Pancreas (tissue), 10 donors: ENCODE results near the gene SULF2. TPM values are rescaled to one million over a fixed set of nuclear protein-coding genes. Genes with fewer than 3 reads are reported as not detected.
A peak's percentile ranks its signal among the peaks of the same experiment; 100 is the strongest.

ENCODE experiments used
- ATAC-seq, 4 donors: fragments of 200-7000 bp; cut with Tn5 transposase; one replicate each; pipeline versions ENCODE4 v1.8.0 to v1.9.1; 2020; ENCODE audit warnings: mild to moderate bottlenecking in 4 of 4, moderate library complexity in 4 of 4
- DNase-seq, 6 donors: peaks; one replicate each; pipeline ENCODE4 v3.0.0-alpha.2; 2020
- FAIRE-seq: peaks from 2 replicates; lab custom pipeline; 2012; peaks lifted over from hg19 to GRCh38; lab: Jason Lieb, UNC
- H3K27ac ChIP-seq, 4 donors: fragments of 200-600 bp; sonication (generic); 1 replicate in 3 of 4; 2 replicates in 1 of 4; pipeline versions ENCODE4 v1.5.0 to v1.8.0; 2020
- H3K27me3 ChIP-seq, 4 donors: fragments of 200-600 bp; one replicate each; pipeline ENCODE4 v1.8.0; 2021
- H3K36me3 ChIP-seq, 3 donors: fragments of 200-600 bp; sonication (generic) in 1 of 3; one replicate each; pipeline versions ENCODE4 v1.5.0 to v1.8.0; 2020 to 2021
- H3K4me1 ChIP-seq, 3 donors: fragments of 200-600 bp; one replicate each; pipeline ENCODE4 v1.8.0; 2021
- H3K4me3 ChIP-seq, 4 donors: fragments of 200-600 bp; sonication (generic) in 2 of 4; one replicate each; pipeline versions ENCODE4 v1.5.0 to v1.8.0; 2020 to 2021
- H3K9me3 ChIP-seq, 4 donors: fragments of 200-600 bp; one replicate each; pipeline ENCODE4 v1.8.0; 2021
- WGBS, 2 donors: extraction: QIAGEN DNeasy Blood & Tissue Kit; methylation state at CpG; one replicate each; pipeline ENCODE4 v1.1.7; 2013; 5-methylcytosine and 5-hydroxymethylcytosine counted together
- intact Hi-C, 3 donors: fragments of 100-400 bp; cut with DNase I; formaldehyde crosslinking; loops; one replicate each; pipeline versions ENCODE4 v1.11.1 to v1.14.2; 2022
- polyA plus RNA-seq, 2 donors: library from polyadenylated mRNA; stranded (reverse); fragments of 200-250 nt; gene quantifications; one replicate each; pipeline ENCODE4 v1.2.3, GENCODE V29; 2013
- total RNA-seq, 6 donors: library from RNA; stranded (reverse); fragmentation: NEBNext Ultra II Directional in 4 of 6; extraction: Animal tissue kit (Norgen Biotek cat#: 25700) in 4 of 6; gene quantifications; one replicate each; pipeline versions ENCODE4 v1.2.1 to v1.2.4, GENCODE V29; 2021 to 2023
- TF ChIP-seq, protein P1 (sequence below), 4 donors: fragments of 200-600 bp; sonication (generic) in 3 of 4; IDR thresholded peaks; one replicate each; pipeline versions ENCODE4 v1.5.0 to v1.8.0; 2021; ENCODE audit warnings: antibody characterized with exemption in 4 of 4
- donor health status: healthy with polysubstance abuse.
- donor health status: DM: no; HTN: no; CAD: no; lungs with moderate emphysema.
- donor health status: DM: no; HTN: no; CAD: no.
- donor health status: control.
- donor health status: control.
- donor health status: Bipolar disorder and iron deficiency.
- donor health status: DM: yes; HTN: yes; CAD: no.
- donor health status: DM: no; HTN: no; CAD: no.
- donor health status: DM: no; HTN: no; CAD: no.
- donor health status: DM: yes; HTN: yes; CAD: no.

SULF2 gene
- total and polyA plus RNA-seq, 8 donors, result 4.5 to 41.7 (median 9.2) TPM

DNA sequence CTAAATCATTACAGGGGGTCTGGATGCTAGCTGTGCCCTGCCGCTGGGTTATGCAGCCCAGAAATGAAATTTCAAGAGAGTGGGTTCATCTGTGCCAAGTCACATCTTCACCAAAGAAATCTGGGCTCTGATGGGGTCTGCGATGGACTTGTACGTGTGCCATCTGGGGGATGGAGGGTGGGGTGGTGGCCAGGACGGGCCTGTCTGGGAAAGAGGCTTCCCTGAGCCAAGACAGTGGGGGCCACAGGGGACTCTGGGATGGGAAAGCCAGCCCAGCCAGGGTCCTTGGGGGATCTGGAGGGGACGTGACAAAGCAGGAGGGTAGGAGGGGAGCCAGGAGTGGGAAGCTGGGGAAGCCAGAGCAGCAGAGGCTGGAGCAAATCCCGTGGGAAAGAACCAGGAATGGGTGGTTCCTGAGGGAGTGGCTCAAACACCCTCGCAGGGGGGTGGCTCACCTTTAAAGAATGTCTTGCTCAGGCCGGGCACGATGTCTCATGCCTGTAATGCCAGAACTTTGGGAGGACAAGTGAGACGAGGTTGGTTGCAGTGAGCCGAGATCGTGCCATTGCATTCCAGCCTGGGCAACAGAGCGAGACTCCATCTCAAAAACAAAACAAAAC is 36.3 kb upstream of the SULF2 start:
- FAIRE-seq (no peak), DNase-seq (no peak), ATAC-seq (no peak)
- H3K27me3 ChIP-seq, result no peaks in the 10 kb centered on the region
- no peaks in the 10 kb centered on the region for H3K9me3 ChIP-seq
- WGBS, 2 donors, result 44 to 48% methylated on average over 13 of the region's 13 CpGs
- no peaks in the 10 kb centered on the region for H3K4me1 ChIP-seq
- H3K4me3 ChIP-seq, result no peak overlapping the region
- H3K27ac ChIP-seq, result no peak overlapping the region
- TF ChIP-seq, protein P1, sequence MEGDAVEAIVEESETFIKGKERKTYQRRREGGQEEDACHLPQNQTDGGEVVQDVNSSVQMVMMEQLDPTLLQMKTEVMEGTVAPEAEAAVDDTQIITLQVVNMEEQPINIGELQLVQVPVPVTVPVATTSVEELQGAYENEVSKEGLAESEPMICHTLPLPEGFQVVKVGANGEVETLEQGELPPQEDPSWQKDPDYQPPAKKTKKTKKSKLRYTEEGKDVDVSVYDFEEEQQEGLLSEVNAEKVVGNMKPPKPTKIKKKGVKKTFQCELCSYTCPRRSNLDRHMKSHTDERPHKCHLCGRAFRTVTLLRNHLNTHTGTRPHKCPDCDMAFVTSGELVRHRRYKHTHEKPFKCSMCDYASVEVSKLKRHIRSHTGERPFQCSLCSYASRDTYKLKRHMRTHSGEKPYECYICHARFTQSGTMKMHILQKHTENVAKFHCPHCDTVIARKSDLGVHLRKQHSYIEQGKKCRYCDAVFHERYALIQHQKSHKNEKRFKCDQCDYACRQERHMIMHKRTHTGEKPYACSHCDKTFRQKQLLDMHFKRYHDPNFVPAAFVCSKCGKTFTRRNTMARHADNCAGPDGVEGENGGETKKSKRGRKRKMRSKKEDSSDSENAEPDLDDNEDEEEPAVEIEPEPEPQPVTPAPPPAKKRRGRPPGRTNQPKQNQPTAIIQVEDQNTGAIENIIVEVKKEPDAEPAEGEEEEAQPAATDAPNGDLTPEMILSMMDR (IDR thresholded peaks at IDR 0.05), result no peak
- intact Hi-C loops, result no loop called here
- no peaks in the 10 kb centered on the region for H3K36me3 ChIP-seq

DNA sequence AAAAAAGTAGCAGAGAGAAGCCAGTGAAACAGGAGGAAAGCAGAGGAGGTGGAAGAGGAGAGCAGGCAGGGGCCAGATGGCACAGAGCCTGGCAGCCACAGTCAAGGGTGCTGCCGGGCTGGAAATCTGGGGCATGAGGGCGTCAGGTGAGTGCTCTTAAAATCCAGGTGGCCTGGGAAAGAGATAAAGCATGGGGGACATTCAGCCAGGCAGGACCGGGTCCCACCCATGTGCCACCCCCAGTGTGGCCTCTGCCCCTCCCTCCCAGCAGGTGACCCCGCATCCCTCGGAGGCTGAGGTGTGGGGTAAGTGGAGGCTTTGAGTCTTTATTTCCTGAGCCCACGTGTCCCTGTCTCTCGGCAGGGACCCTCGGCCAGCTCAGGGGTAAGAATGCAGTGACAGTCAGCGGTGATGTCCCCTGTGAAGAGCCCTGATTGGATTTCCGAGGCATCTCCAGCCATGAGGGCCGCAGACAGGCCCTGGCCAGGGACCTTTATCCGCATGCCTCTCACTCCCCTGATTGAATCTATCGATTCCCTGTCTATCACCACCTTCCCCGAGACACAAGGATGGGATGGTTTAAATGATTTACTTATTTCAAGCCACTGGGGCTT is 33.8 kb upstream of the SULF2 start:
- intact Hi-C loops, result no loop called here
- TF ChIP-seq, protein P1 (IDR thresholded peaks at IDR 0.05), result no peak
- peak in 1 of 6 donors; percentile 41 for DNase-seq
- H3K27me3 ChIP-seq, result no peaks in the 10 kb centered on the region
- no peak for FAIRE-seq
- 31 to 45% methylated on average over 14 of the region's 14 CpGs for WGBS, 2 donors
- H3K27ac ChIP-seq, result no peak overlapping the region
- no peaks in the 10 kb centered on the region for H3K9me3 ChIP-seq
- no peak overlapping the region for H3K4me3 ChIP-seq
- no peaks in the 10 kb centered on the region for H3K4me1 ChIP-seq
- no peaks in the 10 kb centered on the region for H3K36me3 ChIP-seq
- ATAC-seq, result no peak

GRCh38 chr20:47818466-47818865 is 33.2 kb upstream of the SULF2 start:
- FAIRE-seq, result no peak

DNA sequence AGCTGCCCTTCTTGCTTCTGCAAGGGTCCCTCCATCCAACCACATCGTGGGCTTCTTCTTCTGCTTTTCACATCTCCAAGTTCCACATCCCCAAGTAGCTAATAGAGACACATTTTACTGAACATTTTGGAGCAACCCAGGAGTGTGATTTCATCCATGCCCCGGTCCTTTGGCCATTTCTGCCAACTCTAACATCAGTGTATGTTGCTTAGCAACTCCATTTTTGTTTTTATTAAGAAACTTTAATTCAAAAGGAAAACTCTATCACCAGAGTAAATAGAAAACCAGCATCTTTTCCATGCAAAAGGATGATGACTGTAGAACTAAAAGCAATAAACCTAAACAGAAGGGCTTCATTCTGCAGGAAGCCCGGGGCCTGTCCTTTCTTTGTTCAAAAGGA is 32.7 kb upstream of the SULF2 start:
- TF ChIP-seq, protein P1 (IDR thresholded peaks at IDR 0.05), result no peak
- H3K27me3 ChIP-seq, result no peaks in the 10 kb centered on the region
- intact Hi-C loops, result no loop called here

More at GRCh38 chr20:47818466-47818865, 33.2 kb upstream of the SULF2 start:
- intact Hi-C loops, result no loop called here
- Histone ChIP-seq H3K27ac (no peak overlapping the region), H3K4me3 (no peak overlapping the region), H3K4me1 (no peaks in the 10 kb centered on the region), H3K27me3 (no peaks in the 10 kb centered on the region), H3K36me3 (no peaks in the 10 kb centered on the region), H3K9me3 (no peaks in the 10 kb centered on the region)
- TF ChIP-seq, protein P1 (IDR thresholded peaks at IDR 0.05), result no peak
- 43 to 59% methylated on average over 7 of the region's 7 CpGs for WGBS, 2 donors
- ATAC-seq, result no peak
- peak in 1 of 6 donors; percentile 19 for DNase-seq

DNA sequence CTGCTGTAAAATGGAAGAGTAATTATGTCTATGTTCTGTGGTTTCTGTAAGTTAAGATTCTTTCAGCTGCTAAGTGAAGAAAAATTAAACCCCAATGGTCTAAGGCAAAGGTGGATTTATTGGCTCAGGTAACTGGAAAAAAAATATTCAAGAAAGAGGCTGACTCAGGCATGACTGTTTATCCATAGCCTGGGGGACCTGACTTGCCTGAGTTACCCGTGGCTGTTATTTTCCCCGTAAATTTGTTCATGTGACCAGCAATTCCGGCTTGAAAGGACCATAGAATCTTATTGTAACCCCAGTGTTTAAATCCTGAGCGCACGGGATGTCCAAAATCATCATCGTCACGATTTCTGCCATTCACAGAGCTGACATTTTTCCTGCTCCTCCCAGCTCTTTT is 32.3 kb upstream of the SULF2 start:
- no peak overlapping the region for H3K27ac ChIP-seq
- no peak for DNase-seq

More for the DNA sequence above, 32.7 kb upstream of the SULF2 start:
- H3K36me3 ChIP-seq, result no peaks in the 10 kb centered on the region
- FAIRE-seq (no peak), ATAC-seq (no peak), DNase-seq (no peak)
- H3K9me3 ChIP-seq, result no peaks in the 10 kb centered on the region
- no peak overlapping the region for H3K4me3 ChIP-seq
- 30 to 52% methylated on average over 3 of the region's 3 CpGs for WGBS, 2 donors
- no peaks in the 10 kb centered on the region for H3K4me1 ChIP-seq
- no peak overlapping the region for H3K27ac ChIP-seq

More for the DNA sequence above, 32.3 kb upstream of the SULF2 start:
- 53 to 67% methylated on average over 7 of the region's 7 CpGs for WGBS, 2 donors
- Histone ChIP-seq H3K4me1 (no peaks in the 10 kb centered on the region), H3K27me3 (no peaks in the 10 kb centered on the region), H3K4me3 (no peak overlapping the region), H3K36me3 (no peaks in the 10 kb centered on the region), H3K9me3 (no peaks in the 10 kb centered on the region)
- TF ChIP-seq, protein P1 (IDR thresholded peaks at IDR 0.05), result no peak
- intact Hi-C loops, result no loop called here
- no peak for ATAC-seq
- no peak for FAIRE-seq
